HepG2 (cell line): ENCODE results near the gene CD302. TPM values are rescaled to one million over a fixed set of nuclear protein-coding genes. Genes with fewer than 3 reads are reported as not detected.

Experiments
- AKNA ChIP-seq: sonication (generic); formaldehyde crosslinking; IDR thresholded peaks from 2 replicates; pipeline ENCODE4 v1.4.0; 2020; ENCODE audit warnings: missing genetic modification reagents, borderline replicate concordance
- BCL6 ChIP-seq: IDR thresholded peaks from 2 replicates; pipeline ENCODE4 v1.6.1; 2016; ENCODE audit warnings: missing genetic modification reagents, missing compliant biosample characterization
- CBX2 ChIP-seq, 2 experiments: fragments of 200-600 bp in 1 of 2; sonication (generic); formaldehyde crosslinking in 1 of 2; IDR thresholded peaks; 2 replicates each; pipeline versions ENCODE4 v1.7.0 to v1.8.1; 2018 to 2022; ENCODE audit warnings: low read depth in 2 of 2, low read length in 1 of 2, mild to moderate bottlenecking in 1 of 2, missing genetic modification reagents in 1 of 2
- CCDC6 ChIP-seq: sonication (generic); formaldehyde crosslinking; IDR thresholded peaks from 2 replicates; pipeline ENCODE4 v1.8.1; 2022; ENCODE audit warnings: mild to moderate bottlenecking, missing genetic modification reagents, moderate library complexity
- DBP ChIP-seq: sonication (generic); formaldehyde crosslinking; IDR thresholded peaks from 2 replicates; pipeline ENCODE4 v1.4.0; 2020; ENCODE audit warnings: missing genetic modification reagents; ENCODE audit errors: not compliant biosample characterization
- DRAP1 ChIP-seq: IDR thresholded peaks from 2 replicates; pipeline ENCODE4 v1.6.1; 2016; ENCODE audit warnings: missing genetic modification reagents, missing compliant biosample characterization
- FOXC1 ChIP-seq: sonication (generic); formaldehyde crosslinking; IDR thresholded peaks from 2 replicates; pipeline ENCODE4 v1.8.0; 2022; ENCODE audit warnings: mild to moderate bottlenecking, missing genetic modification reagents, borderline replicate concordance
- GATAD2A ChIP-seq: IDR thresholded peaks from 2 replicates; pipeline ENCODE4 v1.6.1; 2016
- KDM5A ChIP-seq: fragments of 200-600 bp; sonication (generic); IDR thresholded peaks from 2 replicates; pipeline ENCODE4 v1.7.0; 2018; ENCODE audit warnings: antibody characterized with exemption, mild to moderate bottlenecking, low read length, borderline replicate concordance
- MED13 ChIP-seq: sonication (generic); formaldehyde crosslinking; IDR thresholded peaks from 2 replicates; pipeline ENCODE4 v1.5.0; 2020; ENCODE audit warnings: missing genetic modification reagents
- MLX ChIP-seq: IDR thresholded peaks from 2 replicates; pipeline ENCODE4 v1.6.1; 2016
- MZF1 ChIP-seq: sonication (generic); formaldehyde crosslinking; IDR thresholded peaks from 2 replicates; pipeline ENCODE4 v1.8.1; 2023; ENCODE audit warnings: mild to moderate bottlenecking, missing genetic modification reagents, borderline replicate concordance
- PAF1 ChIP-seq: IDR thresholded peaks from 2 replicates; pipeline ENCODE4 v1.6.1; 2016; ENCODE audit warnings: missing genetic modification reagents, missing compliant biosample characterization
- RARG ChIP-seq: sonication (generic); formaldehyde crosslinking; IDR thresholded peaks from 2 replicates; pipeline ENCODE4 v1.4.0; 2020; ENCODE audit warnings: low read depth, mild to moderate bottlenecking, missing genetic modification reagents
- RFXANK ChIP-seq: IDR thresholded peaks from 2 replicates; pipeline ENCODE4 v1.6.1; 2016
- SIN3A ChIP-seq: IDR thresholded peaks from 2 replicates; pipeline ENCODE4 v1.6.1; 2011; ENCODE audit warnings: low read depth, mild to moderate bottlenecking, control low read depth, low read length, borderline replicate concordance
- SOX6 ChIP-seq, 2 experiments: fragments of 450-650 bp in 1 of 2; sonication (generic) in 1 of 2; formaldehyde crosslinking in 1 of 2; IDR thresholded peaks; 2 replicates each; pipeline versions ENCODE4 v1.4.0 to v1.6.1; 2017 to 2020; ENCODE audit warnings: antibody characterized with exemption in 1 of 2, mild to moderate bottlenecking in 1 of 2, missing genetic modification reagents in 1 of 2
- SP4 ChIP-seq: sonication (generic); formaldehyde crosslinking; IDR thresholded peaks from 2 replicates; pipeline ENCODE4 v1.8.1; 2023; ENCODE audit warnings: mild to moderate bottlenecking, missing genetic modification reagents
- TAF15 ChIP-seq: fragments of 200-400 bp; formaldehyde crosslinking; IDR thresholded peaks from one replicate; pipeline ENCODE4 v1.6.1; 2018; ENCODE audit warnings: mild to moderate bottlenecking, low read depth, low read length; ENCODE audit not compliant: poor library complexity, severe bottlenecking
- TARDBP ChIP-seq: sonication (generic); formaldehyde crosslinking; IDR thresholded peaks from 2 replicates; pipeline ENCODE4 v1.8.0; 2022; ENCODE audit warnings: mild to moderate bottlenecking, missing genetic modification reagents
- ZKSCAN1 ChIP-seq: fragments of 150-350 bp; IDR thresholded peaks from 2 replicates; pipeline ENCODE4 v1.6.1; 2014; ENCODE audit warnings: low read length
- ZNF446 ChIP-seq: sonication (generic); formaldehyde crosslinking; IDR thresholded peaks from 2 replicates; pipeline ENCODE4 v1.5.0; 2020; ENCODE audit warnings: mild to moderate bottlenecking, missing genetic modification reagents
- ZNF556 ChIP-seq: sonication (generic); formaldehyde crosslinking; IDR thresholded peaks from 2 replicates; pipeline ENCODE4 v1.4.0; 2020; ENCODE audit warnings: mild to moderate bottlenecking, missing genetic modification reagents, borderline replicate concordance
- polyA plus RNA-seq, 8 experiments: library from polyadenylated mRNA; depleted of rRNA in 3 of 8; stranded (reverse) in 7 of 8; unstranded in 1 of 8; fragments of >200 nt; fragmentation: Illumina TruSeq in 4 of 8; extraction: Trizol in 4 of 8; gene quantifications; 2 replicates each; pipeline versions ENCODE4 v1.2.1 to v1.2.3, GENCODE V29; 2011 to 2016; ENCODE audit warnings: low read depth in 4 of 8, missing spikeins in 1 of 8, mixed read lengths in 1 of 8; ENCODE audit not compliant: insufficient read depth in 1 of 8
- total RNA-seq, 5 experiments: library from RNA; depleted of rRNA; stranded (reverse); fragments of >200 nt; fragmentation: Illumina TruSeq; extraction: Trizol; gene quantifications; 2 replicates each; pipeline ENCODE4 v1.2.3, GENCODE V29; 2016; ENCODE audit warnings: low read depth in 1 of 5

The CD302 gene
- total and polyA plus RNA-seq, 2 of the 13 experiments (the other 11 are each of a cell fraction or from before 2014, with no cell fraction given): 8.0 to 15.6 TPM

GRCh38 chr2:159797543-159798375, at the start of gene CD302 (continued):
- no peak for TF ChIP-seq SOX6 (IDR thresholded peaks at IDR 0.05)
- peak; percentile 55 for TF ChIP-seq SOX6 (CRISPR knock-in tag; IDR thresholded peaks at IDR 0.05)
- TF ChIP-seq SIN3A: peak; percentile 59; the same call in 1 of the 2 replicates
- peak; percentile 89 for TF ChIP-seq GATAD2A
- TF ChIP-seq SP4 (CRISPR knock-in tag): peak; percentile 69; the same call in 1 of the 2 replicates
- TF ChIP-seq ZNF556 (CRISPR knock-in tag): 0 out of 2 replicates have a peak, but pooled peaks have one; percentile 96
- TF ChIP-seq CCDC6: peak; percentile 94
- TF ChIP-seq RFXANK (CRISPR knock-in tag): no peak
- TF ChIP-seq MLX (CRISPR knock-in tag): no peak; the same call in 1 of the 2 replicates
- TF ChIP-seq AKNA: peak; percentile 86; the same call in 1 of the 2 replicates
- peak; percentile 65 for TF ChIP-seq TAF15
- TF ChIP-seq ZNF446: peak; percentile 87
- TF ChIP-seq PAF1 (CRISPR knock-in tag): no peak
- TF ChIP-seq MZF1: no peak
- TF ChIP-seq FOXC1 (CRISPR knock-in tag): peak; percentile 94
- no peak for TF ChIP-seq RARG (CRISPR knock-in tag)
- no peak for TF ChIP-seq KDM5A
- no peak for TF ChIP-seq DBP (CRISPR knock-in tag)
- 0 out of 2 replicates have a peak, but pooled peaks have one; percentile 57 for TF ChIP-seq MED13 (CRISPR knock-in tag)
- no peak for TF ChIP-seq CBX2 (IDR thresholded peaks at IDR 0.05; ENCODE audit: low read depth, low read length)
- TF ChIP-seq CBX2 (CRISPR knock-in tag; IDR thresholded peaks at IDR 0.05; ENCODE audit: low read depth): no peak
- TF ChIP-seq BCL6: peak; percentile 26; the same call in 1 of the 2 replicates
- TF ChIP-seq TARDBP (CRISPR knock-in tag): no peak; the same call in 1 of the 2 replicates
- 0 out of 2 replicates have a peak, but pooled peaks have one; percentile 8 for TF ChIP-seq DRAP1 (CRISPR knock-in tag)
- TF ChIP-seq ZKSCAN1: no peak
